BLaER1 treated with 17β-estradiol and CSF1 and Interleukin-3, amounts not matched to agents 10 nM and 100 nM (cell line): ENCODE measurements around the gene GCNT4.
A peak's percentile ranks its signal among the peaks of the same experiment; 100 is the strongest.

Experiments used
- H3K27ac ChIP-seq, 11 experiments: shearing (Covaris generic); formaldehyde crosslinking; 2 replicates each; pipeline ENCODE4 v1.8.1; 2022
- H3K27me3 ChIP-seq, 11 experiments: shearing (Covaris generic); formaldehyde crosslinking; 2 replicates each; pipeline ENCODE4 v1.8.1; 2022
- H3K36me3 ChIP-seq, 11 experiments: shearing (Covaris generic); formaldehyde crosslinking; 2 replicates each; pipeline ENCODE4 v1.8.1; 2022
- H3K4me1 ChIP-seq, 10 experiments: shearing (Covaris generic); formaldehyde crosslinking; 2 replicates each; pipeline ENCODE4 v1.8.1; 2022
- H3K4me2 ChIP-seq, 11 experiments: shearing (Covaris generic); formaldehyde crosslinking; 2 replicates each; pipeline ENCODE4 v1.8.1; 2022
- H3K4me3 ChIP-seq, 10 experiments: shearing (Covaris generic); formaldehyde crosslinking; 2 replicates each; pipeline ENCODE4 v1.8.1; 2022
- H3K9ac ChIP-seq, 11 experiments: shearing (Covaris generic); formaldehyde crosslinking; 2 replicates each; pipeline ENCODE4 v1.8.1; 2022
- H3K9me3 ChIP-seq, 11 experiments: shearing (Covaris generic); formaldehyde crosslinking; replicated peaks in 1 of 11; 2 replicates each; pipeline ENCODE4 v1.8.1; 2022
- H4K20me1 ChIP-seq, 11 experiments: shearing (Covaris generic); formaldehyde crosslinking; 2 replicates each; pipeline ENCODE4 v1.8.1; 2022
- Cebpa-rat ChIP-seq, 11 experiments: shearing (Covaris generic); IDR thresholded peaks; 2 replicates each; pipeline ENCODE4 v1.8.1; 2022

Gene GCNT4

DNA sequence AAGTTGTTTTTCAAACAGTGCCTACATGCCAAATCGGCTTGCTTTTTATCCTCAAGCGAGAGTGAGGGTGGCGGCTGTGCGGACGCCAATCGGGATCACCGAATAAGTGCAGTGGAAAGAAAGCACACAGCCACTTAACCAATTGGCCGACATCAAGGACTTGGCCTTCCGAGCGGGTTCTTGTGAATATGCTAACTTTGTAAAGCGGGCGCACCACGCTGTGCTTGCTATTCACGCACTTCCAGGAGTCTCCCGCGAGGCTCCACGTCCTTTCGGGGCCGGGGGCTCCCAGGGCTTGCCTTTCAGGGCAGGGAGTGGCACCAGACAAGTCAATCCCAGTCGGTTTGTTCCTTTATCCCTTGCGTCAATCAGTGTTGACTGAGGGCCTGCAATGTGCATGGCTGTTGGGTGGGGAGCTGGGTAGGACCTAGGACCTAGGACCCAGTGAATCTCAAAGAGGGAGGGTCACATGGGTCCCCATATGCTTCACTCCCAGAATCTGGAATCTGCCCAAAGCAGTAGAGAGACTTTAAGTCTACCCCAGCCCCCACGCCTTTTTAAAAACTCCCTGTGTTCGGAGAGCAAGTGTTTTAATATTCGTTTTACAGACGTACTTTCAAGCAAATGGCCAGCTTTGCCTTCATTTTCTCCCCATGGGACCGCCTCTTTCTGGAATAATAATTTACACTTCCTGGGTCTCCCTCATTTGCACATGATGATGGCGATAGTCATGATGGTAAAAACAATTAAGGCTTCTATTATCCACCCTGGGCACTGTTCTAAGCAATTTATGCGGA lies 2.0 kb upstream of the GCNT4 start:
- Histone ChIP-seq H3K27me3 (peaks cover 46 to 60% (median 53%) of the 10 kb centered on the region in 11 experiments), H3K9ac (peak overlapping the region in 4 of 11 experiments; percentile 62 to 75 (median 72); a peak in 2 of 22 replicates), H4K20me1 (peaks cover 0 to 20% (median 8%) of the 10 kb centered on the region in 11 experiments; a peak in 7 of 22 replicates), H3K4me1 (peaks cover 0 to 14% (median 8%) of the 10 kb centered on the region in 10 experiments; a peak in 16 of 20 replicates), H3K9me3 (no peaks in the 10 kb centered on the region), H3K36me3 (no peaks in the 10 kb centered on the region), H3K27ac (no peak overlapping the region), H3K4me2 (peak overlapping the region; percentile 84 to 100 (median 97)), H3K4me3 (peak overlapping the region; percentile 73 to 92 (median 82); a peak in 19 of 20 replicates)
- TF ChIP-seq Cebpa-rat (IDR thresholded peaks at IDR 0.05), result no peak

DNA sequence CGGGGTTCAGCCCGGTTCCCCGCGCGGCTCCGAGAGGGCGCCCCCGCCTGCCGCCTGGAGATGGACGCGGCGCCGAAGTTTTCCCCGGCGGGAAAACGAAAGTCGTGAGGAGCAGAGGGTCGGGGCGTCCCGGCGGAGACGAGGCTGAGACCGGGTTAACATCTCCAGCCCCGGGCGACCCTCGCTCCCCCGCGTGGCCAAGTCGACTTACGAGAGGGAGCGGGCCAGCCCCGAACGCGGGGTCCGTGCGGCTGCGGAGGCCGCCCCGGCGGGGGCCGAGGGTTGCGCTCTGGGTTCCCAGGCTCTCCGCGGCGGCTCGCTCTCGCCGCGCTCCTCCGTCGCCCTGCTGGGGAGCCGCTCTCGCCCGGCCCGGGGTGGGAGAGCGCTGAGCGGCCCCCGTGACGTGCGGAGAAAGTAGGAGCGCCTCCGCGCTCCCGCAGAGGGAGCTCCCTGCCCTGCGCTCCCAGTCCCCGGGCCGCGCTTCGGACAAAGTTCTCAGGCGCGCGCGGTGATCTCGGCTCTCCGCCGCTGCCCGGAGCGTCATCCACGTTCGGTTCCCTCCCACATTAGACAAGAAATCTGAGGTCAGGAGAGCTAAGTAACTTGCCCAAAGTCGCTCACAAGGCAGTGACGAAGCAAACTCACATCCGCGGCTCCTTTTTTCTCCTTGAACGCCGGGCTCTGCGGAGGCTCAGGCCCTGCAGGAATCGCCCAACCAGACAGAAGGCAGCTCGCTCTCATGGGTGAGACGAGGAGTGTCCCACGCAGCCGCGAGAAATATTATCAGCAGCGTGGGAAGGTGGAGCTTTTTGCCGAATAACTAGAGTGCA lies 1.2 kb upstream of the GCNT4 start:
- Histone ChIP-seq H3K9ac (peak overlapping the region; percentile 54 to 75 (median 71); a peak in 21 of 22 replicates), H3K4me3 (peak overlapping the region; percentile 73 to 92 (median 82)), H3K27ac (peak overlapping the region in 3 of 11 experiments; percentile 8 to 62 (median 48); a peak in 5 of 22 replicates), H4K20me1 (peaks cover 0 to 20% (median 8%) of the 10 kb centered on the region in 11 experiments; a peak in 7 of 22 replicates), H3K4me1 (peaks cover 0 to 12% (median 7%) of the 10 kb centered on the region in 10 experiments; a peak in 11 of 20 replicates), H3K36me3 (no peaks in the 10 kb centered on the region), H3K9me3 (no peaks in the 10 kb centered on the region), H3K27me3 (peaks cover 46 to 60% (median 53%) of the 10 kb centered on the region in 11 experiments), H3K4me2 (peak overlapping the region; percentile 84 to 100 (median 97))
- TF ChIP-seq Cebpa-rat (IDR thresholded peaks at IDR 0.05), result no peak

DNA sequence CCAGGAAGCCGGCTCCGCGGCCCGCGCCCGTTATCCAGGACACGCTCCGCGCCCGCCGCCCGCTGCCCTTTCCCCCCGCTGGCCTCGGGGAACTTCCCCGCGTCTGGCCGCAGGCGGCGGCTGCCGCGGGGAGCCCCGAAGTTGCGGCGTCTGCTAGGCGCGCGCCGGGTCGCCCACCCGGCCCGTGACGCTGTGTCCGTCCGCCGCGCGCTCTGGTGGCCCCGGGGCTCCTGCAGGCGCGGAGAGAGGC lies 621 bp upstream of the GCNT4 start:
- Histone ChIP-seq H3K36me3 (no peaks in the 10 kb centered on the region), H3K4me3 (peak overlapping the region; percentile 73 to 92 (median 82)), H4K20me1 (peaks cover 0 to 20% (median 8%) of the 10 kb centered on the region in 11 experiments; a peak in 7 of 22 replicates), H3K9me3 (no peaks in the 10 kb centered on the region), H3K4me1 (peaks cover 0 to 12% (median 7%) of the 10 kb centered on the region in 10 experiments; a peak in 11 of 20 replicates), H3K27ac (peak overlapping the region in 3 of 11 experiments; percentile 8 to 62 (median 48); a peak in 5 of 22 replicates), H3K9ac (peak overlapping the region; percentile 54 to 75 (median 71); a peak in 21 of 22 replicates), H3K4me2 (peak overlapping the region; percentile 84 to 100 (median 97)), H3K27me3 (peaks cover 46 to 60% (median 53%) of the 10 kb centered on the region in 11 experiments)
- no peak for TF ChIP-seq Cebpa-rat (IDR thresholded peaks at IDR 0.05)

DNA sequence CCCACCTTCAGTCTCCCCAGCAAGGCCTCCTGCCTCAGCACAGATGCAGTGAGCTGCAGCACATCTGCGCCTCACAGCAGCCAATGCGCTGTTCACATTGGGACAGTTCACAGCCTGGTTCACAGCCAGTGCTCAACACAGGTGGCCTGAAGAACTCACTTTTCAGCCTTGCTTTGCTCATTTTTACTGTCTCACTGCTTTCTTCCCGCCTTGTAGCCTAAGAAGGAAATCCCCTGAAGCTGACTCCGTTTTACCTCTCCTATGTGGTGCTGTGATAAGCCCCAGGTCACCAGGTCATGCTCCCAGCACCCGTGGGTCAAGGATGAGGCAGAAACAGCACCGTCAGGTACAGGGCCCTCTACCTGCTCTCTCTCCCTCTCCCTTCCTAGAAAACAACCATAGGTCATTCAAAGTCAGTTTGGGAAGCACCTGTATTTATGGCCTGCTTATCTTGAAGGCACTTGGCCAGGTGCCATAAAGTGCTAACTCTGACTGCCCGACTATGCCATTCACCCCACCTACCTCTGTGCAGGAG lies 1.1 kb downstream of the GCNT4 start:
- Histone ChIP-seq H3K27ac (no peak overlapping the region), H3K4me1 (peaks cover 0 to 12% (median 7%) of the 10 kb centered on the region in 10 experiments; a peak in 11 of 20 replicates), H3K4me3 (no peak overlapping the region), H3K9me3 (no peaks in the 10 kb centered on the region), H3K36me3 (no peaks in the 10 kb centered on the region), H3K4me2 (no peak overlapping the region), H3K9ac (no peak overlapping the region), H4K20me1 (peaks cover 0 to 20% (median 8%) of the 10 kb centered on the region in 11 experiments; a peak in 7 of 22 replicates), H3K27me3 (peaks cover 46 to 60% (median 53%) of the 10 kb centered on the region in 11 experiments)
- no peak for TF ChIP-seq Cebpa-rat (IDR thresholded peaks at IDR 0.05)

DNA sequence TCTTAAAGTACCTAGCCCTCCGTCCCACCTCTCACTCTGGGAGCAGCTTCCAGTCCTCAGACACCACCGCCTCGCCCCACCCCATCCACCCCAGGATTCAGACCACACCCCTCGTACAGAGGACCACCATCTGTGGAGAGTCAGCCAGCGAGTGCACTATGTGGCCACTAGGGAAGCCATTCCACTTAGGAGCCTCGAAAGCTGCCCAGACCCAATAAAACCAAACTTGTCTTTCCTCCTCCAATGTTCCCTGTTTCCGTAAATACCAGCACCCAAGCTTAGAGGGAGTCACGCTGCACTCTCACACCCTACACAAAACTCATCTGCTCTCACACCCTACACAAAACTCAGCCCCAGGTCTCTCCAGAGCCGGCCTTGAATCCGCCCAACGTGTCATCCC lies 1.9 kb downstream of the GCNT4 start:
- Histone ChIP-seq H3K27ac (no peak overlapping the region), H3K4me2 (no peak overlapping the region), H3K27me3 (peaks cover 46 to 54% (median 50%) of the 10 kb centered on the region in 11 experiments), H3K4me1 (peaks cover 0 to 12% (median 7%) of the 10 kb centered on the region in 10 experiments; a peak in 11 of 20 replicates), H4K20me1 (peaks cover 0 to 20% (median 8%) of the 10 kb centered on the region in 11 experiments; a peak in 7 of 22 replicates), H3K9me3 (no peaks in the 10 kb centered on the region), H3K9ac (no peak overlapping the region), H3K36me3 (no peaks in the 10 kb centered on the region), H3K4me3 (no peak overlapping the region)
- no peak for TF ChIP-seq Cebpa-rat (IDR thresholded peaks at IDR 0.05)

DNA sequence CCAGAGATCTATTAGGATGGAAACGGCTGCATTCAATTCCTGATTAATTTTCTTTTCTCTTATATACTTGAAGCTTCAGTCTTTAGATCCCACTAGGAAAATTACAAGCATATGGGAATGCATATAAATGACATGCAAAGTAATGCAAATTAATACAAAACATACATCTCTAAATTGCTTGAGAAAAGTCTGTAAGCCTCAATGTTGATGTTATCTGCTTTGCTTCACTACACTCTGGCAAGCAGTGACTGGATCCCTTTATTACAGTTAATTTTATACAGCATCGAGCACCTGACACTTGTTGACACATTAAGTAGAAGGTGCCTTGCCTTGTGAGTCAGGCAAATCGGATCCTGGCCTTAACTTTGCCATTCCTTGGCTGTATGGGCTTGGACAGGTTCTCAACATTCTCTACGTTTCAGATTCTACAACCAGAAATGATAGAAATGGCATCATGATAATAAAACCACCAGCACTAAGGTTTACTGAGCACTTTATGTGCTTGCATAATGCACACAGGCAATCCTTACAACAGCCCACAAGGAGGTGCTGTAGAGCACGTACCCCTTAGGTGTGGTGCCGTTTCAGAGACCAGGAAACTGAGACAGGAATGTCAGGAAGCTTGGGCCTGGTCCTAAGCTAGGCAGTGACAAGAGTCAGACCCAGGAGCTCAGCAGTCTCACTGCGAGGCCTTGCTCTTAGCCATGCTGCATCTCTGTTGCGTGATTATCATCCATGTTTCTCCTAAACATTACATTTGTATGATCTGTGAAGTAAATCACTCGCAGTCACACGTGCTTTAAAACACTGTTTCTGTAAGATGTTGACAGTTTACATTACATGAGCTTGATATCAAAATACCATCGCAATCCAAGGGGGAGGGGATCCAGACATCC lies 2.7 kb downstream of the GCNT4 start:
- no peak overlapping the region for H3K4me2 ChIP-seq
- H4K20me1 ChIP-seq, result peaks cover 0 to 20% (median 8%) of the 10 kb centered on the region in 11 experiments; a peak in 7 of 22 replicates
- no peak for TF ChIP-seq Cebpa-rat (IDR thresholded peaks at IDR 0.05)
- peaks cover 42 to 47% (median 43%) of the 10 kb centered on the region in 11 experiments for H3K27me3 ChIP-seq
- H3K4me3 ChIP-seq, result no peak overlapping the region
- no peak overlapping the region for H3K27ac ChIP-seq
- no peaks in the 10 kb centered on the region for H3K9me3 ChIP-seq
- H3K4me1 ChIP-seq, result peaks cover 0 to 13% (median 7%) of the 10 kb centered on the region in 10 experiments; a peak in 13 of 20 replicates
- H3K9ac ChIP-seq, result no peak overlapping the region
- H3K36me3 ChIP-seq, result no peaks in the 10 kb centered on the region

DNA sequence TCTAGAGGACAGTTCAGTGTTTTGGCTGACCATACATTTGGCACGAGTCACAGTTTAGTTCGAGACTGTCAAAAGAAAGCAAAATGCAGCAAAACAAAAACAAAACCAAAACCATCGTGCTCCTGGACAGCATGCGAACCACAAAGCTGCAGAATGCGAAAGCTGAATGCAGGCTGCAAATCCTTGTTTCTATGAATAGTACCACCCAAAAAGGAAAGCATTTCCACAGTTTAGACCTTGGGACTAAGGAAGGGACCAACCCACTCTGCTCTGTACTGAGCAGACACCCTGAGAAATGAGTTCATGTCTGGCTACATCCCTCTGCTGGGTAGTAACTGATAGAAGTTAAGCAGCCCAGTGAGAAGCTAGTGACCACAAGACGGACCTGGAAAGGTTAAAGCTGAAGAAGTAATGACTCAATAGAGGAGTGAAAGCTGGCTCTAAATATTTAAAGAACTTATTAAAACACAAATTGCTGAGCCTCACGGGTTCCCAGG lies 3.9 kb downstream of the GCNT4 start:
- TF ChIP-seq Cebpa-rat (IDR thresholded peaks at IDR 0.05), result no peak
- no peak overlapping the region for H3K9ac ChIP-seq
- no peak overlapping the region for H3K4me2 ChIP-seq
- no peak overlapping the region for H3K4me3 ChIP-seq
- H3K4me1 ChIP-seq, result peaks cover 0 to 16% (median 9%) of the 10 kb centered on the region in 10 experiments; a peak in 15 of 20 replicates
- no peak overlapping the region for H3K27ac ChIP-seq
- no peaks in the 10 kb centered on the region for H3K9me3 ChIP-seq
- H4K20me1 ChIP-seq, result peaks cover 0 to 13% (median 0%) of the 10 kb centered on the region in 11 experiments; a peak in 4 of 22 replicates
- no peaks in the 10 kb centered on the region for H3K36me3 ChIP-seq
- H3K27me3 ChIP-seq, result peaks cover 30 to 35% (median 31%) of the 10 kb centered on the region in 11 experiments

DNA sequence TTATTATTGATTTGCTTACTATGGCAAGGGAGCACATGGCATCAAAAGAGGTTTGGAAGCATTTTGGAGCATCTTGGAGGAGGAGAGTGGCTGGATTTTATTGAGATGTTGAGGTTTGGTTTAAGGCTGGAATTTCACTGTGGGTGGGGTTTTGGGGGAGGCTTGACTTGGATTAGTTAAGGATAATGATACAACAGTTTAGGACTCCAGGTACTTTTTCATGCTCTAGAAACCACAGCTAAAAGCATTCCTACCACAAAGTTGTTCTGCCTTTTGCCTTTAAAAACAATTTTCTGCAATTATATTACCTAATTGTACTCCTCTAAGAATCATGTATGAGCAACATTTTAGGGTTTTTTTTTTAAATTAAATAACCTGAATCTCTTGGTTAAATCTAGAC lies 5.0 kb downstream of the GCNT4 start:
- H3K9ac ChIP-seq, result no peak overlapping the region
- H3K27me3 ChIP-seq, result peaks cover 18 to 23% (median 20%) of the 10 kb centered on the region in 11 experiments
- H4K20me1 ChIP-seq, result peaks cover 0 to 13% (median 0%) of the 10 kb centered on the region in 11 experiments; a peak in 4 of 22 replicates
- no peak overlapping the region for H3K27ac ChIP-seq
- H3K36me3 ChIP-seq, result no peaks in the 10 kb centered on the region
- H3K4me2 ChIP-seq, result no peak overlapping the region
- TF ChIP-seq Cebpa-rat (IDR thresholded peaks at IDR 0.05), result no peak
- H3K4me1 ChIP-seq, result peaks cover 0 to 14% (median 5%) of the 10 kb centered on the region in 10 experiments; a peak in 13 of 20 replicates
- H3K9me3 ChIP-seq, result no peaks in the 10 kb centered on the region
- H3K4me3 ChIP-seq, result no peak overlapping the region
